Endothelial cell of hepatic sinusoid (primary cell): ENCODE data around the gene CCL5.
"Not testable (repeated sequence)": the region's sequence is repeated elsewhere in the genome, so short reads cannot be mapped to it uniquely, and the experiment has no call there.

Source experiments
- in situ Hi-C: cut with HindIII; loops from 2 replicates; pipeline ENCODE4 v1.10.0; 2017; ENCODE audit warnings: low sequenced_read_pairs

The CCL5 gene

GRCh38 chr17:35900280-35900679 is 20.1 kb upstream of the CCL5 start:
- in situ Hi-C loops, result no loop called here

DNA sequence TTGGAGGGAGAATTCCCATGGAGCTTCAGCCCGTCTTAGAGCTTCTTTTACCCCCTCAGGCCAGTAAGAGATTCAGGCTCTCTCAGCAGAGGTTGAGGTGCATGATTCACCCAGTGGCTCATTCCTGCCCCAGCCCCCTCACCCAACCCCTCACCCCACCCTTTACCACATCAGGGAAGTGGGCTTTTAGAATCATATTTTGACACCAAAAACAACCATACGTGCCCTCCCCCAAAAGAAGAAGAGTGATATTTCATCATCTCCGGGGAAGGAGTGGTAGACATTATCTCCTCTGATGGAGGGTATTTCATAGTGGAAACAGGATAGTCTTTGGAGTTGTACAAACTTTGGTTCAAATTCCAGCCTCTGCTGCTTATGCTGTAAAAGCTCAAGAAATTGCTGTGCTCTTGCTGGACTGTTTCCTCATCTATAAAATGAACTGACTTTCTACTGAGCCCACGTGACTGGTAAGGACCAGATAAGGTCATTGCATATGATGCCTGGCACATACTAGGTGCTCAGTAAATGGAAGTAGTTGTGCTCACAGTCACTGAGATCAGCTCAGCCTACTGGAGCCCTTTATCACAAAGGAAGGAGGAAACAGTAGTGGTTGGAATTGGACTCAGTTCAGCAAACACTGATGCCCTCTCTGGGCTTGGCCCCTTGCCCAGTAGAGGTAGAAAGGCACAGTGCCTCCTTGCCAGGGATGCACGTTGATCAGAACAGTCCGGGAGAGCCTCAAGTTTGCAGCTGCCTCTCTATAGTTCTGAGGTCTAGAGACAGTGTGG is 18.3 kb upstream of the CCL5 start:
- in situ Hi-C loops, result no loop called here

- in situ Hi-C loops, result not testable (repeated sequence)
Measured at GRCh38 chr17:35897772-35898171, 17.6 kb upstream of the CCL5 start.

GRCh38 chr17:35895636-35896587 is 15.8 kb upstream of the CCL5 start:
- in situ Hi-C loops, result no loop called here

- in situ Hi-C loops, result no loop called here
Measured at GRCh38 chr17:35894206-35894605, 14.0 kb upstream of the CCL5 start.

- in situ Hi-C loops, result no loop called here
Measured at GRCh38 chr17:35893751-35894150, 13.6 kb upstream of the CCL5 start.

GRCh38 chr17:35892091-35893035 is 12.2 kb upstream of the CCL5 start:
- in situ Hi-C loops, result no loop called here

GRCh38 chr17:35891269-35891668 is 11.1 kb upstream of the CCL5 start:
- in situ Hi-C loops, result no loop called here

DNA sequence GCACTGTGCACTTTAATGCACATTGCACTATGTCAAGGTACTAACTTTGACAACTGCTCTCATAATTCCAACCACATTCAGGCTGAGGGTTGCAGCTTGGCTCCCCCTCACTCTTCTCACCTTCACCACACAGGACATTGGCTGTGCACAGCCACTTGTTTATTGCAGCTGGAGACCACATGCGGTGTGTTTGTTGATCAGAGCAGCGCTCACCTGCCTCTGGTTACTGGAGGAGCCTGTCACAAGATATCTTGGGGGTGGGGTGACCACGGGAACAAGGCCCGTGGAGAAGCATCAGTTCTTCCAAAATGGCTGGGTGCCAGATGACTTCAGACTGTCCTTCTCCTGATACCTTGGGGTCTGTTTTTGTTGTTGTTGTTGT is 10.6 kb upstream of the CCL5 start:
- in situ Hi-C loops, result no loop called here

DNA sequence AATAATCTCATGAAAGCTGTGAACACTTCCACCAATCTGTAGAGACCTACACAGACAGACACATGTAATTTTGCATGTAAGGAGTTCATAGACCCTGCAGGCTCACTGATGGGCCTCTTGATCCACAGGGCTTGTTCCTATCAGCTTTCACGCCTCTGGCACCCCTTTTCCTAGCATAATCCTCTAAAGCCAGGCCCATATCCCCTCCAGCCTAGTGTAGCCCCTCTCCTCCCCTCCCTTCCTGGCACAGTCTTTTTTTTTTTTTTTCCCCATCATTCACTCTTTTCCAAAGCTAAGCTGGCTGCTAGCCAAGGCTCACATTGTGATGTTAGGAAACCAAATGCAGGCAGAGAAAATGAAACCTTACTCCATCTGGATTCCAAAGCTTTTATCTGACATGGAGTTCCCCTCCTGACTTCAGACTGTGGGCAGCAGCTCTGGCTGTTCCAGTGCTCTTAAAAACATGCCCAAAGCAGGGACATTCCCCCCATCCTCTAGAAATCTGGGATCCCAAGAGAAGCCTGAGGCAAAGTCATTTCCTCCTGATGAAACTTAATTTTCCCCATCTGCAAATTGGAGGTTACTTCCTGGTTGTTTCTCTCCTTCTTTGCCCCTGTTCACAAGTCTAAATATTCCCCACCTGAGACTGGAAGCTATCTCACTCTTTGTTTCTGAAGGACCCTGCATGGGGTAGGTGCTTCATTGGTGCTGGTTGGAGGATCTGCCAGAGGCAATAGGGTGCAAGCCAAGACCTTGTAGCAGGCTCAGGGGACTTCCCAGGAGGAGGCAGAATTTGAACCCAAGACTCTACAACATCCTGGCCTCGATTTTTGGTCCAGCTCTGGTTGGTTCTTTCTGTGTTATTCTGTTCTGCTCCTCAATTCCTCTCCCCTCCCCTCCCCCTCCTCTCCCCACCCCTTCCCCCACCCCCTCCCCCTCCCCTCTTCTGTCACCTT is 9.9 kb upstream of the CCL5 start:
- in situ Hi-C loops, result no loop called here

GRCh38 chr17:35889241-35889640 is 9.1 kb upstream of the CCL5 start:
- in situ Hi-C loops, result no loop called here

- in situ Hi-C loops, result no loop called here
Measured at GRCh38 chr17:35878361-35878760, 1.8 kb downstream of the CCL5 start.

DNA sequence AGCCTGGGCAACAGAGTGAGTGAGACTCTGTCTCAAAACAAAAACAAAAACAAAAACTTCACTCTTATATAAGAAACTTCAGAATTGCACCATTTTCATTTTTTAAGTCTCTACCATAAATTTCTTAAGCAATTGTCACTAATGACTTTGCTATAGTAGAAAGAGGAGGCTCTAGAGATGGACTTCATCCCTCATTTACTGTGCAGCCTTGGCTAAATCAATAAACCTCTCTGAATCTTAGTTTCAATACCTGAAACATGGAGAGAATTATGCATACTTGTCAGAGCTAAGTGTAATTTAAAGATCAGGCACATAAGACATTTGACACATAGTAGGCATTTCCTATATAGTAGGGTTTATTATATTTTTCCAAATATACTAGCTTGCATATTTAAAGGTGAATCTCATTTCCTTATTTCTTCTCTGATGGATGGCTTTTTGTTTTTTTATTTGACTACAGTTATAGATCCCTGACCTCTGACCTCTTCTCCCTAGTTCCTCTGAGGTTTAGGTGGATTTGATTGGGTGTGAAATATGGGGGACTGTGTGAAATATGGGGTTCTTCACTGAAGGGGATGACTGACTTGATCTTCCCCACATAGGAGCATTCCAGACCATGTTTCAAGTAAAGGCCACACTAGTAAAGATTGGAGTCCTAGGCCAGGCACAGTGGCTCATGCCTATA is 2.7 kb downstream of the CCL5 start:
- in situ Hi-C loops, result no loop called here

DNA sequence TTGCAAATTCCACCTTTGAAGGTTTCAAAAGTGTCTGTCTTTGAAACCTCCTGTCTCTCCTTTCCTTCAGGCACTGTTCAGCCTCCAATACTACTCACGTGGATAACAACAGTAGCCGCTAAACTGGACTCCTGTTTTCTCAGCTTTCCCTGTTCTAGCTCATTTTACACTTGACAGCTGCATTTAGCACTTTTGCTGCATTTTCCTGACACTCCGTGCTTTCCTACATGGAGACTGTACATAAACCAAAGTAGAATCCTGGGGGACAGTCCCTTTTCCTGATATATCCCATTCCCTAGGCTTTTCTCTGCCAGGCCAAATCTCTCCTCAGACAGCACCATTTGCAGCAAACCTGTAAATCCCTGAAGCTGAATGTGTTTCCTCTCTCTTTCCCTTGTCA is 3.6 kb downstream of the CCL5 start:
- in situ Hi-C loops, result no loop called here

DNA sequence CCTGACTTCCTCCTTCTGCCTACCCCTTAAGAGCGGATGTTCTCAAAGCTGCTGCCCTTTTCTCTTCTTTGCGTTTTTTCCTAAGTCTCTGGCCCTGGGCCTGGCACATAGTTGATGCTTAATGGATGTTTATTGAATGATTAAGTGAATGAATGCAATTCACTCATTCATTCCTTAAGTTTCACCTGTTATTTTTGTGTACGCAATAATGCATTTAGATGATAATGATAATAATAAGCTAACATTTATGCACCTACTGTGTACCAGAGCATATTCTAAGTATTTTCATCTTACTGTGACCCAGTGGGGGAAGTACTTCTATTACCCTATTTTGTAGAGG is 4.4 kb downstream of the CCL5 start:
- in situ Hi-C loops, result no loop called here

DNA sequence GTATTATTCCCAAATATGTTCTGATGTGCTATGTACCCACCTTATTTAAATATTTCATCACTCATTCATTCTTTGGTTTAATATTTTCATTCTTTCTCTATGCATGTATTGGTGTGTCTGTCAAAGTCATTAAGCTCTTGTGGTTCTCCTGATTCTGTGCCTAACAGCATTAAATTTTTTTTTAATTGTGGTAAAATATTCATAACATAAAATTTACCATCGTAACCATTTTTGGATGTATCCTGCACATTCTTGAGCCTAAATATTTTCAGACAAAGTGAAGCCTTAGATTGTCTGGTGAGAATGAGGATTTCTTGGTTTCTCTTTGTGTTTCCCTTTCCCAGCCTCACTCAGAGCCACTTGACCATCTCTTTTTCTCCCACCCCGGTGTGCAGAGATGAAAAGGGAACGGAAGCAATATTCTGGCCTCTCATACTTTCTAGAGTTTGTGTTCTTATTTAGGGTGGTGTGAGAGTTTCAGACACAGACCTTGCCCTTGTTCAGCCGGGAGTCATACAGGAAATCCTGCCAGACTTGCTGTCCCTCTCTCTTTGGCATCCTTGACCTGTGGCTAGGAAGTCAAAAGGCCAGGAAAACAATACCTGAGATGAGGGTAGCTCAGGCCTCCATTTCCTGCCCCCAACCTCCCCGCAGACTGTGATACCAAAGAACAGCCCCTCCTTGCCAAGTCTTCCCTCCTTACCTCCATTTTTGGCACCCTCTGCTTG is 4.9 kb downstream of the CCL5 start:
- in situ Hi-C loops, result no loop called here

- in situ Hi-C loops, result loop anchor here (25.0 kb wide), 1 partner anchor 615 kb away; the partner anchor contains the start of gene ZNHIT3
Measured at GRCh38 chr17:35872196-35872980, 7.8 kb downstream of the CCL5 start.
